Measurements from ENCODE around the gene LGI4.

DNA sequence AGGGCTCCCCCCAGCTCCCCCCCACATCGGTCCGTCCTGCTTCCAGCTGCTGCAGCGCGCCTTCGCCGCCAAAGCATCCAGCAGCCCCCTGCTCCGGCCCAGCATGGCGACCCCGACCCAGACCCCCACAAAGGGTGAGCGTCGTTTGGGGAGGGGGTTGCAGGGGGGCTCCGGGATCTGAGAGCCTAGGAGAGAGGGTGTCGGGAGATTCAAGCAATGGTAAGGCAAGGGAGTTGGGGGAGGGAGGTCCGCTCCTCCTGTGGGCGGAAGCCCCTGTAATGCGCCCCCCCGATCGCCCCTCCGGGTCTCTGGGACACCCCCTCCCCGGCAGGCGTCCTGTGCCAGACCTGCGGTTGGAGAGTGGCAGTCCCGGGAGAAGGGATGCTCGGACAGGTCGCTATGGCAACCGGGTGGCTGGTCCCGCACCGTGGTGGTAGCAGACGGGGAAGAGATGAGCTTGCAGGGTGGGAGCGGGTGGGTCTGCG is 8.4 kb upstream of the LGI4 start, which contains the start of gene FXYD7:
- TF ChIP-seq CTCF (IDR thresholded peaks at IDR 0.05) (no peak), POLR2A (IDR thresholded peaks at IDR 0.05) (no peak)
